HepG2 (cell line): Measurements from ENCODE around the gene ROMO1. TPM values are rescaled to one million over a fixed set of nuclear protein-coding genes. Genes with fewer than 3 reads are reported as not detected.
A peak's percentile ranks its signal among the peaks of the same experiment; 100 is the strongest.

Experiments
- ATF7-NPFF ChIP-seq: sonication (generic); formaldehyde crosslinking; IDR thresholded peaks from 2 replicates; pipeline ENCODE4 v1.8.1; 2023; ENCODE audit warnings: mild to moderate bottlenecking, low read depth, missing genetic modification reagents, moderate library complexity
- BRD4 ChIP-seq: sonication (generic); formaldehyde crosslinking; IDR thresholded peaks from 2 replicates; pipeline ENCODE4 v1.4.0; 2020; ENCODE audit warnings: missing genetic modification reagents
- FOXM1 ChIP-seq: sonication (generic); formaldehyde crosslinking; IDR thresholded peaks from 2 replicates; pipeline ENCODE4 v1.5.0; 2020; ENCODE audit warnings: missing genetic modification reagents
- HDAC1 ChIP-seq: sonication (generic); formaldehyde crosslinking; IDR thresholded peaks from 2 replicates; pipeline ENCODE4 v1.5.1; 2020; ENCODE audit warnings: mild to moderate bottlenecking, missing genetic modification reagents
- IRF2 ChIP-seq: IDR thresholded peaks from 2 replicates; pipeline ENCODE4 v1.6.1; 2018; ENCODE audit warnings: missing genetic modification reagents, missing compliant biosample characterization
- NONO ChIP-seq, 2 experiments: fragments of 450-650 bp in 1 of 2; sonication (generic) in 1 of 2; formaldehyde crosslinking in 1 of 2; IDR thresholded peaks in 1 of 2; conservative IDR thresholded peaks in 1 of 2; 2 replicates each; pipeline versions ENCODE4 v1.6.1 to v1.8.0; 2017 to 2022; ENCODE audit warnings: mild to moderate bottlenecking in 1 of 2, missing genetic modification reagents in 1 of 2, moderate library complexity in 1 of 2
- NR2C2 ChIP-seq: sonication (generic); formaldehyde crosslinking; IDR thresholded peaks from 2 replicates; pipeline ENCODE4 v1.4.0; 2020; ENCODE audit warnings: missing genetic modification reagents, mild to moderate bottlenecking, moderate library complexity, borderline replicate concordance
- SAFB2 ChIP-seq: sonication (generic); formaldehyde crosslinking; IDR thresholded peaks from 2 replicates; pipeline ENCODE4 v1.5.1; 2020; ENCODE audit warnings: missing genetic modification reagents, low read depth, mild to moderate bottlenecking, borderline replicate concordance
- SMARCC2 ChIP-seq: fragments of 450-650 bp; IDR thresholded peaks from 2 replicates; pipeline ENCODE4 v1.6.1; 2017; ENCODE audit warnings: antibody characterized with exemption, mild to moderate bottlenecking
- SOX6 ChIP-seq, 2 experiments: fragments of 450-650 bp in 1 of 2; sonication (generic) in 1 of 2; formaldehyde crosslinking in 1 of 2; IDR thresholded peaks; 2 replicates each; pipeline versions ENCODE4 v1.4.0 to v1.6.1; 2017 to 2020; ENCODE audit warnings: antibody characterized with exemption in 1 of 2, mild to moderate bottlenecking in 1 of 2, missing genetic modification reagents in 1 of 2
- SSRP1 ChIP-seq: IDR thresholded peaks from 2 replicates; pipeline ENCODE4 v1.6.1; 2016; ENCODE audit warnings: control low read depth
- TBX2 ChIP-seq: sonication (generic); formaldehyde crosslinking; IDR thresholded peaks from 2 replicates; pipeline ENCODE4 v1.5.0; 2020; ENCODE audit warnings: missing genetic modification reagents, mild to moderate bottlenecking, borderline replicate concordance
- ZNF543 ChIP-seq: sonication (generic); formaldehyde crosslinking; IDR thresholded peaks from 2 replicates; pipeline ENCODE4 v1.4.0; 2020; ENCODE audit warnings: mild to moderate bottlenecking, missing genetic modification reagents
- ZNF749 ChIP-seq: sonication (generic); formaldehyde crosslinking; IDR thresholded peaks from 2 replicates; pipeline ENCODE4 v1.8.0; 2022; ENCODE audit warnings: mild to moderate bottlenecking, missing genetic modification reagents, moderate library complexity, borderline replicate concordance
- polyA plus RNA-seq, 8 experiments: library from polyadenylated mRNA; depleted of rRNA in 3 of 8; stranded (reverse) in 7 of 8; unstranded in 1 of 8; fragments of >200 nt; fragmentation: Illumina TruSeq in 4 of 8; extraction: Trizol in 4 of 8; gene quantifications; 2 replicates each; pipeline versions ENCODE4 v1.2.1 to v1.2.3, GENCODE V29; 2011 to 2016; ENCODE audit warnings: low read depth in 4 of 8, missing spikeins in 1 of 8, mixed read lengths in 1 of 8; ENCODE audit not compliant: insufficient read depth in 1 of 8
- total RNA-seq, 5 experiments: library from RNA; depleted of rRNA; stranded (reverse); fragments of >200 nt; fragmentation: Illumina TruSeq; extraction: Trizol; gene quantifications; 2 replicates each; pipeline ENCODE4 v1.2.3, GENCODE V29; 2016; ENCODE audit warnings: low read depth in 1 of 5
- TF ChIP-seq, protein P1 (sequence below): IDR thresholded peaks from 2 replicates; pipeline ENCODE4 v1.6.1; 2016; ENCODE audit warnings: mild to moderate bottlenecking
- TF ChIP-seq, protein P2 (sequence below): sonication (generic); formaldehyde crosslinking; IDR thresholded peaks from 2 replicates; pipeline ENCODE4 v1.5.0; 2020; ENCODE audit warnings: missing genetic modification reagents, mild to moderate bottlenecking, borderline replicate concordance
- TF ChIP-seq, protein P3 (sequence below): sonication (generic); formaldehyde crosslinking; IDR thresholded peaks from 2 replicates; pipeline ENCODE4 v1.8.0; 2022; ENCODE audit warnings: mild to moderate bottlenecking, missing genetic modification reagents, moderate library complexity
- TF ChIP-seq, protein P4 (sequence below): sonication (generic); formaldehyde crosslinking; IDR thresholded peaks from 2 replicates; pipeline ENCODE4 v1.5.0; 2020; ENCODE audit warnings: missing genetic modification reagents
- TF ChIP-seq, protein P5 (sequence below): sonication (generic); formaldehyde crosslinking; IDR thresholded peaks from 2 replicates; pipeline ENCODE4 v1.5.1; 2020; ENCODE audit warnings: missing genetic modification reagents, mild to moderate bottlenecking, borderline replicate concordance
- TF ChIP-seq, protein P6 (sequence below): IDR thresholded peaks from 2 replicates; pipeline ENCODE4 v1.6.1; 2016; ENCODE audit warnings: missing genetic modification reagents, missing compliant biosample characterization

ROMO1 gene
- total and polyA plus RNA-seq, 2 of the 13 experiments (the other 11 are each of a cell fraction or from before 2014, with no cell fraction given), result 636 to 755 TPM

DNA sequence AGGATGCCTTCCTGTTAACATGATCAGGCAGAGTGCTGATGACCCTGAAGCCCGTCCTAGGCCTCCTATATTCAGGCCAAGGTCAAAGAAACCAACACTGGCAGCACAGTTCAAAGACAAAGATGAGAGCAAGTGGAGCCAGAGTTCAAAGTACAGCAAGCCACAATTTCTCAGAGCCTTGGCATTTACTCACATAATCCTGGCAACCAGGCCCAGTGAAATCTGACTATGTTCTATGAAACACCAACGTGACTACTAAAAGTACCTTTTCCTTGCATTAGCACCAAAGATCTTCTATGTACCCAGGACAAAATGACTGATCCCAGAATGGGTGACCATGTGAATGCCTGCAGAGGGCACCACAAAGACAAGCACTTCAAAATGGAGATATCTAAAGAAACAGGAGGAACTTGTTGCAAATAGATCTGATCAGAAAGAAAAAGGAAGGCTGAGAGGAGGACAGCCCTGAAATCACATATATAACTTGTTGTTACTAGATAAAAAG is 3.9 kb upstream of the ROMO1 start (continued):
- TF ChIP-seq, protein P1, sequence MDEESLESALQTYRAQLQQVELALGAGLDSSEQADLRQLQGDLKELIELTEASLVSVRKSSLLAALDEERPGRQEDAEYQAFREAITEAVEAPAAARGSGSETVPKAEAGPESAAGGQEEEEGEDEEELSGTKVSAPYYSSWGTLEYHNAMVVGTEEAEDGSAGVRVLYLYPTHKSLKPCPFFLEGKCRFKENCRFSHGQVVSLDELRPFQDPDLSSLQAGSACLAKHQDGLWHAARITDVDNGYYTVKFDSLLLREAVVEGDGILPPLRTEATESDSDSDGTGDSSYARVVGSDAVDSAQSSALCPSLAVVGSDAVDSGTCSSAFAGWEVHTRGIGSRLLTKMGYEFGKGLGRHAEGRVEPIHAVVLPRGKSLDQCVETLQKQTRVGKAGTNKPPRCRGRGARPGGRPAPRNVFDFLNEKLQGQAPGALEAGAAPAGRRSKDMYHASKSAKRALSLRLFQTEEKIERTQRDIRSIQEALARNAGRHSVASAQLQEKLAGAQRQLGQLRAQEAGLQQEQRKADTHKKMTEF, result peak; percentile 79
- TF ChIP-seq ZNF543 (CRISPR knock-in tag), result peak; percentile 35; the same call in 1 of the 2 replicates
- TF ChIP-seq, protein P2, sequence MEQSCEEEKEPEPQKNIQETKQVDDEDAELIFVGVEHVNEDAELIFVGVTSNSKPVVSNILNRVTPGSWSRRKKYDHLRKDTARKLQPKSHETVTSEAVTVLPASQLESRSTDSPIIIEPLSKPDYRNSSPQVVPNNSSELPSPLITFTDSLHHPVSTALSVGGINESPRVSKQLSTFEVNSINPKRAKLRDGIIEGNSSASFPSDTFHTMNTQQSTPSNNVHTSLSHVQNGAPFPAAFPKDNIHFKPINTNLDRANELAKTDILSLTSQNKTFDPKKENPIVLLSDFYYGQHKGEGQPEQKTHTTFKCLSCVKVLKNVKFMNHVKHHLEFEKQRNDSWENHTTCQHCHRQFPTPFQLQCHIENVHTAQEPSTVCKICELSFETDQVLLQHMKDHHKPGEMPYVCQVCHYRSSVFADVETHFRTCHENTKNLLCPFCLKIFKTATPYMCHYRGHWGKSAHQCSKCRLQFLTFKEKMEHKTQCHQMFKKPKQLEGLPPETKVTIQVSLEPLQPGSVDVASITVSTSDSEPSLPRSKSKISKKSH (CRISPR knock-in tag), result no peak
- TF ChIP-seq, protein P3, sequence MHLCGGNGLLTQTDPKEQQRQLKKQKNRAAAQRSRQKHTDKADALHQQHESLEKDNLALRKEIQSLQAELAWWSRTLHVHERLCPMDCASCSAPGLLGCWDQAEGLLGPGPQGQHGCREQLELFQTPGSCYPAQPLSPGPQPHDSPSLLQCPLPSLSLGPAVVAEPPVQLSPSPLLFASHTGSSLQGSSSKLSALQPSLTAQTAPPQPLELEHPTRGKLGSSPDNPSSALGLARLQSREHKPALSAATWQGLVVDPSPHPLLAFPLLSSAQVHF (CRISPR knock-in tag), result no peak
- TF ChIP-seq, protein P4, sequence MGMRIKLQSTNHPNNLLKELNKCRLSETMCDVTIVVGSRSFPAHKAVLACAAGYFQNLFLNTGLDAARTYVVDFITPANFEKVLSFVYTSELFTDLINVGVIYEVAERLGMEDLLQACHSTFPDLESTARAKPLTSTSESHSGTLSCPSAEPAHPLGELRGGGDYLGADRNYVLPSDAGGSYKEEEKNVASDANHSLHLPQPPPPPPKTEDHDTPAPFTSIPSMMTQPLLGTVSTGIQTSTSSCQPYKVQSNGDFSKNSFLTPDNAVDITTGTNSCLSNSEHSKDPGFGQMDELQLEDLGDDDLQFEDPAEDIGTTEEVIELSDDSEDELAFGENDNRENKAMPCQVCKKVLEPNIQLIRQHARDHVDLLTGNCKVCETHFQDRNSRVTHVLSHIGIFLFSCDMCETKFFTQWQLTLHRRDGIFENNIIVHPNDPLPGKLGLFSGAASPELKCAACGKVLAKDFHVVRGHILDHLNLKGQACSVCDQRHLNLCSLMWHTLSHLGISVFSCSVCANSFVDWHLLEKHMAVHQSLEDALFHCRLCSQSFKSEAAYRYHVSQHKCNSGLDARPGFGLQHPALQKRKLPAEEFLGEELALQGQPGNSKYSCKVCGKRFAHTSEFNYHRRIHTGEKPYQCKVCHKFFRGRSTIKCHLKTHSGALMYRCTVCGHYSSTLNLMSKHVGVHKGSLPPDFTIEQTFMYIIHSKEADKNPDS (CRISPR knock-in tag), result 0 out of 2 replicates have a peak, but pooled peaks have one; percentile 60
- peak; percentile 75 for TF ChIP-seq NR2C2 (CRISPR knock-in tag)
- TF ChIP-seq ATF7-NPFF (CRISPR knock-in tag), result no peak
- peak; percentile 49; the same call in 1 of the 2 replicates for TF ChIP-seq HDAC1 (CRISPR knock-in tag)
- TF ChIP-seq, protein P5, sequence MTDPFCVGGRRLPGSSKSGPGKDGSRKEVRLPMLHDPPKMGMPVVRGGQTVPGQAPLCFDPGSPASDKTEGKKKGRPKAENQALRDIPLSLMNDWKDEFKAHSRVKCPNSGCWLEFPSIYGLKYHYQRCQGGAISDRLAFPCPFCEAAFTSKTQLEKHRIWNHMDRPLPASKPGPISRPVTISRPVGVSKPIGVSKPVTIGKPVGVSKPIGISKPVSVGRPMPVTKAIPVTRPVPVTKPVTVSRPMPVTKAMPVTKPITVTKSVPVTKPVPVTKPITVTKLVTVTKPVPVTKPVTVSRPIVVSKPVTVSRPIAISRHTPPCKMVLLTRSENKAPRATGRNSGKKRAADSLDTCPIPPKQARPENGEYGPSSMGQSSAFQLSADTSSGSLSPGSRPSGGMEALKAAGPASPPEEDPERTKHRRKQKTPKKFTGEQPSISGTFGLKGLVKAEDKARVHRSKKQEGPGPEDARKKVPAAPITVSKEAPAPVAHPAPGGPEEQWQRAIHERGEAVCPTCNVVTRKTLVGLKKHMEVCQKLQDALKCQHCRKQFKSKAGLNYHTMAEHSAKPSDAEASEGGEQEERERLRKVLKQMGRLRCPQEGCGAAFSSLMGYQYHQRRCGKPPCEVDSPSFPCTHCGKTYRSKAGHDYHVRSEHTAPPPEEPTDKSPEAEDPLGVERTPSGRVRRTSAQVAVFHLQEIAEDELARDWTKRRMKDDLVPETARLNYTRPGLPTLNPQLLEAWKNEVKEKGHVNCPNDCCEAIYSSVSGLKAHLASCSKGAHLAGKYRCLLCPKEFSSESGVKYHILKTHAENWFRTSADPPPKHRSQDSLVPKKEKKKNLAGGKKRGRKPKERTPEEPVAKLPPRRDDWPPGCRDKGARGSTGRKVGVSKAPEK (CRISPR knock-in tag), result no peak
- TF ChIP-seq FOXM1 (CRISPR knock-in tag), result no peak
- no peak for TF ChIP-seq SOX6 (IDR thresholded peaks at IDR 0.05)
- peak; percentile 75 for TF ChIP-seq SOX6 (CRISPR knock-in tag; IDR thresholded peaks at IDR 0.05)
- TF ChIP-seq, protein P6, sequence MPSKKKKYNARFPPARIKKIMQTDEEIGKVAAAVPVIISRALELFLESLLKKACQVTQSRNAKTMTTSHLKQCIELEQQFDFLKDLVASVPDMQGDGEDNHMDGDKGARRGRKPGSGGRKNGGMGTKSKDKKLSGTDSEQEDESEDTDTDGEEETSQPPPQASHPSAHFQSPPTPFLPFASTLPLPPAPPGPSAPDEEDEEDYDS (CRISPR knock-in tag), result 0 out of 2 replicates have a peak, but pooled peaks have one; percentile 4
- TF ChIP-seq SSRP1 (CRISPR knock-in tag), result 0 out of 2 replicates have a peak, but pooled peaks have one; percentile 23
- TF ChIP-seq ZNF749 (CRISPR knock-in tag), result no peak
- TF ChIP-seq SMARCC2, result no peak
- no peak for TF ChIP-seq SAFB2 (CRISPR knock-in tag)
- no peak for TF ChIP-seq NONO (IDR thresholded peaks at IDR 0.05)
- 0 out of 2 replicates have a peak, but pooled peaks have one; percentile 21 for TF ChIP-seq NONO (CRISPR knock-in tag; conservative IDR thresholded peaks at IDR 0.05)
- TF ChIP-seq IRF2 (CRISPR knock-in tag), result no peak
- TF ChIP-seq BRD4 (CRISPR knock-in tag), result no peak
- TF ChIP-seq TBX2 (CRISPR knock-in tag), result no peak
